Activated CD4-positive, alpha-beta T cell treated with anti-CD3 and anti-CD28 coated beads, Interleukin-2, amount 10 ng/mL, durations not matched to agents 24 days and 14 days (primary cell): ENCODE measurements around the gene CLDN6. TPM values are rescaled to one million over a fixed set of nuclear protein-coding genes. Genes with fewer than 3 reads are reported as not detected.
A peak's percentile ranks its signal among the peaks of the same experiment; 100 is the strongest.

Experiments
- DNase-seq: peaks from one replicate; pipeline ENCODE4 v3.0.0; 2022
- H3K27ac Mint-ChIP-seq: one replicate; pipeline ENCODE4 v1.8.0; 2022; ENCODE audit warnings: mild to moderate bottlenecking, mixed read lengths
- H3K27me3 Mint-ChIP-seq: one replicate; pipeline ENCODE4 v1.8.0; 2022; ENCODE audit warnings: mixed read lengths
- H3K36me3 Mint-ChIP-seq: one replicate; pipeline ENCODE4 v1.8.0; 2022; ENCODE audit warnings: low read depth, mild to moderate bottlenecking, mixed read lengths
- H3K4me1 Mint-ChIP-seq: one replicate; pipeline ENCODE4 v1.8.0; 2021; ENCODE audit warnings: mixed read lengths
- H3K4me3 Mint-ChIP-seq: one replicate; pipeline ENCODE4 v1.8.0; 2022; ENCODE audit warnings: mild to moderate bottlenecking, moderate library complexity, mixed read lengths
- H3K9me3 Mint-ChIP-seq: one replicate; pipeline ENCODE4 v1.8.0; 2021; ENCODE audit warnings: mixed read lengths
- intact Hi-C: fragments of 100-400 bp; cut with micrococcal nuclease; formaldehyde crosslinking; loops from one replicate; pipeline ENCODE4 v1.15.1; 2023
- total RNA-seq: library from RNA; stranded (reverse); gene quantifications from 2 replicates; pipeline ENCODE4 v1.2.3, GENCODE V29; 2022

The CLDN6 gene
- total RNA-seq, 1 donor from 2014 or later = not detected

DNA sequence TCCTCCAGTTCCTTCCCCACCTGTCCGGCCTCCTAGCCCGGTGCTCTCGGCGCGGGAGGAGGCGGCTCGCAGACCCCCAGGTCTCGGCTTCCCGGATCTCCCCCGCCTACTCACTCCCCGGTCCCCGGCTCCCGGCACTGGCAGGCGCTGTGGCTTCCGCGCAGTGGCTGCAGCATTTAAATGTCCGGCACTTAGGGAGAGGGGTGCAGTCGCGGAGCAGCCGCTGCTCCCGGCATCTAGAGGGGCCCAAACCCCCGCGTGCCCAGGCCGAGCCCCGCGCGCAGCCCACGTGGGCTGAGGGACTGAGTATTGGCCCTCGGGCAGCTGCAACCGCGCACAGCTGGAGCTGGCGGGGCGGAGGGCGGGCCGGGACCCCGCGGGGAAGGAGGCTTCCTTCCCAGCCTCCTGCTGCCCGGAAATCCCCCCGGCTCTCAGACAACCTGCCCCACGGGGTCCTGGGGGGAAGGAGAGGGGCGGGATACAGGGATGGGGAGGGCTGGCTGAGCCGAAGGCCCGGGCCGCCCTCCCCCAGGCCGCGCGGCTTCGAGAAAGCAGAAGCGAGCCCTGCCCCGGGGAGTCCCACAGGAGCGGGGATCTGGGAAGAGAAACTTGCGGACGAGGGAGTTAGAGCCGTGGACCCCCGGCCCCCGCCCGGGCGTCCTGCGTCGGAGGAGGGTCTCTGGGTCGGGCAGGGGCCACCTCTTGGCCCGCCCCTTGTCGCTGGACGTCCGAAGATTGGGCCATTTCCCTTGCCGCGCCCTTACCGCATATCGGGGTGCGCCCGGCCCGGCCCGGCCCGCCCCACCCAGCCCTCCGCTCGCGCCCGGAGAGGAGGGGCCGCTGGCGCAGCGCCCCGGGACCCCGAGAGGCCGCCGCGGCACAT, 28.0 kb upstream of the CLDN6 start, which contains the start of gene MMP25:
Gene MMP25, plus strand, starts transcription at position 804 of the 883 bp plus-strand sequence. CDS start 357 bp downstream, outside the sequence.
- Mint-ChIP-seq H3K27ac (peak within 1 kb of the TSS; percentile 87), H3K9me3 (no peaks in the 10 kb centered on the region), H3K4me3 (peak within 1 kb of the TSS; percentile 89), H3K36me3 (peaks cover 8% of the 10 kb centered on the region), H3K27me3 (peaks cover 22% of the 10 kb centered on the region), H3K4me1 (peaks cover 36% of the 10 kb centered on the region)
- peak; percentile 75 for DNase-seq
- intact Hi-C loops = no loop called here

DNA sequence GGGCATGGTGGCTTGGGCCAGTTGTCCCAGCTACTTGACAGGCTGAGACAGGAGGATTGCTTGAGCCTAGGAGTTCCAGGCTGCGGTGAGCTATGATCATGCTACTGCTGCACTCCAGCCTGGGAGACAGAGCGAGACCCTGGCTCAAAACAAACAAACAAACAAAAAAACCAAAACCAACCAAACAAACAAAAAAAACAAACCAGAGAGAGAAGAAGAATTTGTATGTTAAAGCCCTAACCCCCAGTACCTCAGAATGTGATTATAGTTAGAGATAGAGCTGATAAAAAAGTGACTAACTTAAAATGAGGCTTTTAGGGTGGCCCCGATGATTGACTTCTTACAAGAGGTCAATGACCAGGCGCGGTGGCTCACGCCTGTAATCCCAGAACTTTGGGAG, 26.7 kb upstream of the CLDN6 start:
- peaks cover 27% of the 10 kb centered on the region for H3K27me3 Mint-ChIP-seq

DNA sequence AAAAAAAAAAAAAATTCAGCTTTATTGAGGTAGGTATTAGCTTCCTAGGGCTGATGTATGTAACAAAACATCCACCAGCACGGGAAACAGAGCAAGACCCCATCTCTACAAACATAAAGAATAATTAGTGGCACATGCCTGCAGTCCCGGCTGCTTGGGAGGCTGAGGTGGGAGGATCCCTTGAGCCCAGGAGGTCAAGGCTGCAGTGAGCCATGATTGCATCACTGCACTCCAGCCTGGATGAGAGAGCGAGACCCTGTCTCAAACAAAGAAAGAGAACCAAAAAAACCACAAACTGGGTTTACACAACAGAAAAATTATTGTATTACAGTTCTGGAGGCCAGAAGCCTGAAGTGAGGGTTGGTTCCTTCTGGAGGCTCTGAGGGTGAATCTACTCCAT, 24.4 kb upstream of the CLDN6 start:
- intact Hi-C loops = loop anchor here (5.0 kb wide), 1 partner anchor 40 kb away; no protein-coding TSS in a partner anchor
- H3K4me1 Mint-ChIP-seq = peaks cover 15% of the 10 kb centered on the region
- no peak overlapping the region for H3K27ac Mint-ChIP-seq
- peaks cover 42% of the 10 kb centered on the region for H3K27me3 Mint-ChIP-seq
- peaks cover 2% of the 10 kb centered on the region for H3K36me3 Mint-ChIP-seq
- H3K4me3 Mint-ChIP-seq = no peak overlapping the region
- no peaks in the 10 kb centered on the region for H3K9me3 Mint-ChIP-seq
- no peak for DNase-seq

More for the DNA sequence above, 26.7 kb upstream of the CLDN6 start:
- no peak for DNase-seq
- intact Hi-C loops = loop anchor here (5.0 kb wide), 1 partner anchor 42 kb away; no protein-coding TSS in a partner anchor
- Mint-ChIP-seq H3K9me3 (no peaks in the 10 kb centered on the region), H3K4me3 (peak overlapping the region; percentile 89), H3K36me3 (peaks cover 2% of the 10 kb centered on the region), H3K4me1 (peaks cover 27% of the 10 kb centered on the region), H3K27ac (peak overlapping the region; percentile 87)

DNA sequence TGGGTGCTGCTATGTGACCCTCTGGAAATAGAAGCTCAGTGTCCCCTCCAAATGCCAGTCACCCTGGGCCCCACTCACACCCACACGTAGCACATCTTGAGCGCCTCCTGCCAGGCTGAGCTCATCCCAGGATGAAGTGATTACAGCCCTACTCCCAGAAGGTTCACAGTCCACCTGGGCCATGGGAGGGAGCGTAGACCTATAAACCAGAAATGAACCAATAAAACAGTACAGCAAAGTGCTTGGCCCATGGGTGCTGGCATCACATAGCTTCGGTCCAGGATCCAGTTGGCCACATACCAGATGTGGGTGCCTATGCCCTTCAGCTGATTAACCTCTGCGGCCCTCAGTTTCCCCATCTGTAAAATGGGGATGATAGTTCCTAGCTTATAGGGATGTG, 20.9 kb upstream of the CLDN6 start:
- Mint-ChIP-seq H3K27ac (no peak overlapping the region), H3K4me1 (peaks cover 13% of the 10 kb centered on the region), H3K9me3 (no peaks in the 10 kb centered on the region), H3K4me3 (no peak overlapping the region), H3K27me3 (peaks cover 55% of the 10 kb centered on the region), H3K36me3 (peaks cover 1% of the 10 kb centered on the region)
- peak; percentile 54 for DNase-seq
- intact Hi-C loops = no loop called here

DNA sequence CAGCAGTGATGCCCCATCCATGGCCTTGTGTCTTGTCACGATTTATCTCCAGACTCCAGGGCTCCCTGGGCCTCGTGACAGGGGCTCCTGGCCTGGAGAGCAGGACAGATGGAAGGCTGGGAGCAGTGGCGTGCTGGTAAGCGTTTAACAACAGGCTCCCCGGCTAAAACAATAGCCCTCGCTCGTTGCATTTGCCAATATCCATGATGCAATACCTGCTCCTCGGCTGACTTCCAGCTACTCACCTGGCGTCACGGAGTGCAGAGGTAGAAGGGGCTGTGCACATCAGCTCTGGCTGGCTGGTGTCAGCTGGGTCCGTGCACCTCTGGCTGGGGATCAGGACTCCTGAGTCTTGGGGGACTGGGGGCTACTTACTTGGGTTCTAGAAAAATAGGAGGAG, 20.3 kb upstream of the CLDN6 start:
- no peak for DNase-seq
- intact Hi-C loops = no loop called here
- Mint-ChIP-seq H3K27me3 (peaks cover 57% of the 10 kb centered on the region), H3K27ac (no peak overlapping the region), H3K4me1 (peaks cover 9% of the 10 kb centered on the region), H3K4me3 (no peak overlapping the region), H3K36me3 (no peaks in the 10 kb centered on the region), H3K9me3 (no peaks in the 10 kb centered on the region)

DNA sequence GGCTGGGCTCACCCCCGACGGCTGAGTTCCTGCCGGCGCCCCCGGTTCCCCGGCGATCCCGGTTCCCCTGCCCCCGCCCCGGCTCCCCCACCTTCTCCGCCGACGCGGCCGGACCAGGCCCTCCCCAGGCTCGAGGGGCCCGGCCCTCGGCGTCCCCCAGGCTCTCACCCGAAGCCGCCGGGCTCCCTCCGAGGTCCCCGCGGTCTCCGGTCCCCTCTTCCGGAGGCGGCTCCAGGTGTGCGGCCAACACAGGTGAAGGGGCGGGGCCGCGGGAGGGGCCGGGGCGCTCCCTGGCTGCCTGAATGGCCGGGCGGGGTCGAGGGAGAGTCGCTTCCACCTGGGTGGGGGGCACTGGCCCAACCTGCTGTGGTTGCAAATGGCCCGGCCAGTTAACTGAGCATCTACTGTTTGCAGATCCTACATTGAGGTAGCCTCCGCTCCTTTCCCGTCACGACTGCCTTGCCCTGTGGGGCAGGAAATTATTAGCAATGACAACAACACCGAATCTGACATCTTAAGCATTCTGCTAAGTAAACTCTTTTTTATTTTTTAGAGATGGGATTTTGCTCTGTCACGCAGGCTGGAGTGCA, 18.8 kb upstream of the CLDN6 start, which contains the start of gene BICDL2:
Gene BICDL2, minus strand, starts transcription at position 219 of the 590 bp plus-strand sequence. CDS start 1,448 bp downstream, outside the sequence.
- H3K4me1 Mint-ChIP-seq = peaks cover 17% of the 10 kb centered on the region
- H3K4me3 Mint-ChIP-seq = peak within 1 kb of the TSS; percentile 39
- H3K9me3 Mint-ChIP-seq = no peaks in the 10 kb centered on the region
- no peak within 1 kb of the TSS for H3K27ac Mint-ChIP-seq
- H3K36me3 Mint-ChIP-seq = no peaks in the 10 kb centered on the region
- H3K27me3 Mint-ChIP-seq = peaks cover 68% of the 10 kb centered on the region
- intact Hi-C loops = no loop called here
- DNase-seq = no peak

DNA sequence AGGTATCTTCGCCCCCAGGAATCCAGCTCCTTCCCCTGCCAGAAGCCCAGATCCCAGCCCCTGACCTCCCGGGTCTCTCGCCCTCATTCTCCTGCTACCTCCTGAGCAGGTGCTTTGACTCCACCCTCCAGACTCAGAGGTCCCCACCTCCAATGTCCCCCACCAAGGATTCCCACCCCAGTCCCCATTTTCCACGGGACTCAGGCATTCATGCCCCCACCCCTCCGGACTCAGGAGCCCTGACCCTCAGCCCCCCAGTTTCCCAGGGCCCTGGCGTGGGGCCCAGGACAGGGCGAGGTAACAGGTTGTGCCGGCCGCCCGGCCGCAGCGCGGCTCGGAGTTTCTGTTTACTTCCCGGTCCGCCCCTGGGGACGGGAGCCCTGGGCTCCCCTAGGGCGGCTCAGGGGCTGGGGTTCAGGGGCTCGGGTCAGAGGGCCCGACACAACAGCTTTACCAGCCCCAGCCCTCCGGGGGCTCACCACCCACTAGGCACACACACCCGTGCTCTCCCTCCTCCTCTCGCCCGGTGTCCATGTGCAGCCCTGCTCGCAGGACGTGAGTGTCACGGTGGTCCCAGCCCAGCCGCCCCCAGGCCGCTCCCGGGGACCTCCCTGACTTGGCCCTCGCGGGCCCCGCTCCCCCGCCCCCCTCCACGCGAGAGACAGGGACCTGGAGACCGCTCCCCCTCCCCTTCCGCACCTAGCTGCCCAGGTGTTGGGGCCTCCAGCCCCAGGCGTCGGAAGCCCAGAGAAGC, 18.2 kb upstream of the CLDN6 start:
- no peak for DNase-seq

DNA sequence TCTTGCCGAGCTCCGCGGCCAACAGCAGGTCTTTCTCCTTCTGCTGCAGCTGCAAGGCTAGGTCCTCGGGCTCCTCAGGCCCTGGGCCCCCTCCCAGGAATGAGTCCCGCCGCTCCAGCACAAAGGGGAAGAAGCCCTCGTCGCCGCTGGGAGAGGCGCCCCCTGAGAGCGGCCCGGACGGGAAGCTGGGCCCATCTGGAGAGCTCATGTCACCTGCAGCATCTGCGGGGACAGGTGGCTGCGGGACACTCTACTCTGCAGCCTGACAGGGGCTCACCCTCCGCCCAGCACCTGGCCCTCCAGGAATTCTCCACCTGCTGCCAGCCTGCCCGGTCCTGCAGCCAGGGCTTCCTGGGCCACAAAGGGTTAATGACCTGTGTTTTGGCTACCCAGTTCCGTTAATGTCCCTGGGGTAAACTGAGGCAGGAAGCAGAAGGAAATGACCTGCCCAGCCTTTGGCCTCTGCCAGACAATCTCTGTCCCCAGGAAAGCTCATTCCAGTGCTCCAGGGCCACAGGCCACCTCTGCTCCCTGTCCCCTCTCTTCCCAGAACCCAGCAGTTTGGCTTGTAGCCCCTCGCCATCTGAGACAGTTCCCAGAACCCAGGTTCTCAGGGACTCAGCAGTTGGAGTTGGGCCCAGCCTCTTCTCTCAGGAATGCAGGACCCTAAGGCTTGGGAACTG, 17.4 kb upstream of the CLDN6 start:
- H3K4me3 Mint-ChIP-seq = no peak overlapping the region
- H3K4me1 Mint-ChIP-seq = peaks cover 17% of the 10 kb centered on the region
- H3K27ac Mint-ChIP-seq = no peak overlapping the region
- no peak for DNase-seq
- H3K9me3 Mint-ChIP-seq = no peaks in the 10 kb centered on the region
- H3K36me3 Mint-ChIP-seq = no peaks in the 10 kb centered on the region
- intact Hi-C loops = no loop called here
- peaks cover 66% of the 10 kb centered on the region for H3K27me3 Mint-ChIP-seq

More for the DNA sequence above, 18.2 kb upstream of the CLDN6 start:
- intact Hi-C loops = no loop called here
- Mint-ChIP-seq H3K27me3 (peaks cover 66% of the 10 kb centered on the region), H3K9me3 (no peaks in the 10 kb centered on the region), H3K4me1 (peaks cover 17% of the 10 kb centered on the region), H3K36me3 (no peaks in the 10 kb centered on the region), H3K27ac (no peak overlapping the region), H3K4me3 (no peak overlapping the region)

DNA sequence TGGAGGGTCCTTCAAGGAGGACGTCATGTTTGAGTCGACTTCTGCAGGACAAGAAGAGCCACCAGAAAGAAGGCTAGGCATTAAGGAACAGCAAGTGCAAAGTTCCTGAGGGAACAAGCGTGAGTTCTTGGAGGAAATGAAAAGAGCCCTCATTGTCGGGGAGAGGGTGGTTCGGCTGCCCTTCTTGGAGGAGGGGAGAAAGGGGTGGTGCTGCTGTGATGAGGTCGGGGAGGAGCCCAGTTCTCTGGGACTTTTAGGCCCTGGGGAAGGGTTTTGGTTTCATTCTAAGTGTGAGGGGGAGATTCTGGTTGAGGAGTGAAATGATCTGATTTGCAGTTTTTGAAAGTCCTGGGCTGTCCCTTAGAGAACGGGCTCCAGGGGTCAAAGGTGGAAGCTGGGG, 14.6 kb upstream of the CLDN6 start:
- DNase-seq = no peak
- H3K4me3 Mint-ChIP-seq = no peak overlapping the region
- H3K4me1 Mint-ChIP-seq = peaks cover 33% of the 10 kb centered on the region
- H3K27ac Mint-ChIP-seq = peak overlapping the region; percentile 2
- H3K36me3 Mint-ChIP-seq = peaks cover 2% of the 10 kb centered on the region
- intact Hi-C loops = no loop called here
- H3K27me3 Mint-ChIP-seq = peaks cover 45% of the 10 kb centered on the region
- no peaks in the 10 kb centered on the region for H3K9me3 Mint-ChIP-seq

DNA sequence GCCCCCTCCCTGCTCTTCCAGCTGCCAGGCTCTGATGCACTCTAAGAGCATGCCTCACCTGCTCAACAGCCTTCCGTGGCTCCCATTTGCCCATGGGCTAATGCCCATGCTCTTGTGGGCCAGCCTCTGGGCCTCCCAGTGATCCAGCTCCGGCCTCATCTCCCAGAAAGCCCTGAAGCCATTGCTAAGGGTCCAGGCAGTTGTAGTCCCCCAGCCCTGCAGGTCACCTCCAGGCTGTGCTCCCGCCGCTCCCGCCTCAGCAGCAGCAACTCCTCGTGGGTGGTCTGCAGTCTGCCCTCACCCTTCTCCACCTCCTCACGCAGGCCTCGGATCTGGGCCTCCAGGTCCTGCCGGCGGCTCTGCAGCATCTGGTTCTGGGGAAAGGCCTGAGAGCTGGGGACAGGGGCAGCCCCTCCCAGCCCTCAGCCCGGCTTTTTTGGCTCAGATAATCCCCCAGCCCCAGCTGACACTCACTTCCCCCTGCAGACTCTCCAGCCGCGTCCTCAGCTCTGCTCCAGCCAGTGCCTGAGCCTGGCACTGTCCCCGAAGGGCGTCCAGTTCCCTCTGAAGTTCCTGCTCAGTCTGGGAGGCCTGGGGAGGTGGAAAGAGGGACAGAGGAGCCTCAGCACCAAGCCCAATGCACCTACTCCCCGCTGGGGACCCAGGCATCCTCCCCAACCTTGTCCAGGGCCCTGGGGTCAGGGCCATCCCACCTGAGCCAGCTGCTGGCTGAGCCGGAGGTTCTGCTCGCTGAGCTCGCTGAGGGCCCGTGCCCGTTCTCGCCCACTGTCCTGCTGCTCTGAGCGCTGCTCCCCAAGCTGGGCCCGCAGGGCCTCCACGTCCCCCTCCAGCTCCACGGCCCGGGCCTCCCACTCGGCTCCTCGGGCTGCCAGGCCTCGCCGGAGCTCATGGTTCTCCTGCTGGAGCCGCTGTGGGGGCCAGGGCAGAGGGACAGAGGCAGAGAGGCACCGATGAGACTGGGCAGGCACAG, 12.5 kb upstream of the CLDN6 start:
- H3K27me3 Mint-ChIP-seq = peaks cover 32% of the 10 kb centered on the region

DNA sequence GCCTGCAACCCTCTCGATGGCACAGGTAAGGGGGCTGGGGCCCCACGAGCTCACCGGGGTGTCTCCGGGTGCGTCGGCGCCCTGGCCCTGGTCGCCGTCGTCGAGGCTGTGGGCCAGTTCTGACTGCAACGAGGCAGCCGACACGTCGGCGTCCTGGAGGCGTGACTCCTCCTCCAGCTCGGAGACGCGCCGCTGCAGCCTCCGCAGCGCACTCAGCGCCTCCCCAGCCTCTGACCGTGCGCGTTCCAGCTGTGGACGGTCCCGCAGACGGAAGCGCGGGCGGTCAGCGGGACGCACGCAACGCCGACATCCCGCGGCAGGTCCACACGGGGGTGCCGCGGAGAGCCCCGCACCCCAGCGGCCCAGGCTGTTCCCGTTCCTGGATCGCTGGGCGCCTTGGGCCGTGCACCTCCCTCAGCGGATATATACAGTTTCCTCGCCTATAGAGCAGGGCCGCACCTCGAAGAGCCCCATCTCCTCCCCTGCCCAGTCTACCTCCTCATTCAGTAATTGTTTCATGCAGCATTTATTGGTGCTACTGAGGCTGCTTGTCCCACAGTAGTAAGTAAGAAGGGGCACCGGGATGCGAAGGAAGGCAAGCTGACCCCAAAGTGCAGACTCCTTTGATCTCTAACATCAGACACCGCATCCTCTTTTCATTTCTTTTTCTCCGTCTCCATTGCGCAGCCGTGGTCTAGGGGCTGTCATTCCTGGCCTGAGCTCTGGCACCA, 11.7 kb upstream of the CLDN6 start:
- Mint-ChIP-seq H3K27ac (peak overlapping the region; percentile 75), H3K9me3 (no peaks in the 10 kb centered on the region), H3K4me1 (peaks cover 31% of the 10 kb centered on the region), H3K27me3 (peaks cover 24% of the 10 kb centered on the region), H3K4me3 (peak overlapping the region; percentile 83), H3K36me3 (peaks cover 16% of the 10 kb centered on the region)
- DNase-seq = peak; percentile 89
- intact Hi-C loops = loop anchor here (2.0 to 10.0 kb wide), 2 partner anchors 25 to 255 kb away; partner anchors contain the start of gene ZNF263

More for the DNA sequence above, 12.5 kb upstream of the CLDN6 start:
- no peak for DNase-seq
- Mint-ChIP-seq H3K4me1 (peaks cover 32% of the 10 kb centered on the region), H3K9me3 (no peaks in the 10 kb centered on the region), H3K27ac (no peak overlapping the region), H3K36me3 (peaks cover 16% of the 10 kb centered on the region), H3K4me3 (peak overlapping the region; percentile 83)
- intact Hi-C loops = no loop called here
